T-cell (primary cell): ENCODE measurements around the gene C5orf34. TPM values are rescaled to one million over a fixed set of nuclear protein-coding genes. Genes with fewer than 3 reads are reported as not detected.

Source experiments
- ATAC-seq, 4 experiments: fragments of 200-7000 bp in 3 of 4; fragments of 150-1000 bp in 1 of 4; cut with Tn5 transposase; replicated peaks in 1 of 4; 1 replicate in 3 of 4; 2 replicates in 1 of 4; pipeline ENCODE4 v1.10.0; 2021; ENCODE audit warnings: moderate library complexity in 3 of 4, mild to moderate bottlenecking in 2 of 4, moderate number of reproducible peaks in 1 of 4
- CTCF ChIA-PET, 2 donors: fragments of 300-600 bp; sonication (Branson Sonifier 250); formaldehyde crosslinking; loops; one replicate each; lab custom pipeline; 2022; ENCODE audit warnings: antibody characterized with exemption in 2 of 2; lab: Charles Lee
- POLR2A ChIA-PET, 2 donors: fragments of 300-600 bp; sonication (Branson Sonifier 250); formaldehyde crosslinking; loops; one replicate each; lab custom pipeline; 2022; ENCODE audit warnings: antibody characterized with exemption in 2 of 2; lab: Charles Lee
- DNase-seq, 35 experiments: peaks; one replicate each; pipeline versions ENCODE4 v3.0.0 to v3.0.0-alpha.2; 2013 to 2023
- H3K27ac ChIP-seq: one replicate; pipeline ENCODE4 v1.5.1; 2013; ENCODE audit warnings: low read length
- H3K27me3 ChIP-seq, 2 experiments: replicated peaks in 1 of 2; 1 replicate in 1 of 2; 2 replicates in 1 of 2; pipeline versions ENCODE4 v1.6.1 to v1.7.0; 2013; ENCODE audit warnings: low read length in 1 of 2, mixed read lengths in 1 of 2; ENCODE audit not compliant: control insufficient read depth in 2 of 2, insufficient read depth in 2 of 2; ENCODE audit errors: extremely low read depth in 1 of 2
- H3K36me3 ChIP-seq, 2 donors: 1 replicate in 1 of 2; 2 replicates in 1 of 2; pipeline versions ENCODE4 v1.6.1 to v1.7.0; 2013; ENCODE audit warnings: low read length in 1 of 2; ENCODE audit not compliant: control insufficient read depth in 2 of 2, insufficient read depth in 1 of 2; ENCODE audit errors: extremely low read depth in 1 of 2
- H3K4me1 ChIP-seq, 2 experiments: 1 replicate in 1 of 2; 2 replicates in 1 of 2; pipeline versions ENCODE4 v1.6.1 to v1.7.0; 2013; ENCODE audit warnings: low read length in 2 of 2, mixed read lengths in 1 of 2; ENCODE audit not compliant: insufficient read depth in 2 of 2, control insufficient read depth in 1 of 2; ENCODE audit errors: extremely low read depth in 1 of 2
- H3K4me3 ChIP-seq, 2 donors: 1 replicate in 1 of 2; 2 replicates in 1 of 2; pipeline versions ENCODE4 v1.5.1 to v1.7.0; 2013; ENCODE audit warnings: mild to moderate bottlenecking in 2 of 2, low read length in 1 of 2, moderate library complexity in 1 of 2; ENCODE audit not compliant: control insufficient read depth in 1 of 2; ENCODE audit errors: extremely low read depth in 1 of 2
- H3K9me3 ChIP-seq: 2 replicates; pipeline ENCODE4 v1.7.0; 2013
- H3K27ac Mint-ChIP-seq, 2 donors: one replicate each; pipeline ENCODE4 v1.8.0; 2020 to 2021; ENCODE audit warnings: mild to moderate bottlenecking in 2 of 2, mixed read lengths in 2 of 2
- H3K27me3 Mint-ChIP-seq, 2 donors: one replicate each; pipeline ENCODE4 v1.8.0; 2021 to 2022; ENCODE audit warnings: mixed read lengths in 2 of 2
- H3K36me3 Mint-ChIP-seq: one replicate; pipeline ENCODE4 v1.8.0; 2021; ENCODE audit warnings: mixed read lengths
- H3K4me1 Mint-ChIP-seq, 3 donors: one replicate each; pipeline ENCODE4 v1.8.0; 2020 to 2022; ENCODE audit warnings: mixed read lengths in 3 of 3, mild to moderate bottlenecking in 1 of 3
- H3K4me3 Mint-ChIP-seq, 3 donors: one replicate each; pipeline ENCODE4 v1.8.0; 2020 to 2022; ENCODE audit warnings: mild to moderate bottlenecking in 3 of 3, mixed read lengths in 3 of 3, moderate library complexity in 3 of 3
- H3K9me3 Mint-ChIP-seq, 3 donors: one replicate each; pipeline ENCODE4 v1.8.0; 2020 to 2022; ENCODE audit warnings: mixed read lengths in 3 of 3
- WGBS: methylation state at CpG from one replicate; pipeline ENCODE4 v1.1.5; 2013; ENCODE audit warnings: missing lambda C conversion rate; ENCODE audit not compliant: insufficient coverage; 5-methylcytosine and 5-hydroxymethylcytosine counted together
- total RNA-seq, 35 experiments: library from RNA in 6 of 35; stranded (reverse) in 6 of 35; fragments of 120-200 nt in 1 of 35; gene quantifications; one replicate each; pipeline versions ENCODE4 v1.2.1 to v1.2.4 and lab custom pipeline; 2013 to 2026

The C5orf34 gene
- 1 to 10 TPM; 1.0 to 4.2 (median 2.8) TPM for total RNA-seq
- 2.9 TPM for total RNA-seq (2013)
- 1.1 to 10.0 (median 4.1) reads per million in 29 experiments for total RNA-seq (lab: John Stamatoyannopoulos, UW)

DNA sequence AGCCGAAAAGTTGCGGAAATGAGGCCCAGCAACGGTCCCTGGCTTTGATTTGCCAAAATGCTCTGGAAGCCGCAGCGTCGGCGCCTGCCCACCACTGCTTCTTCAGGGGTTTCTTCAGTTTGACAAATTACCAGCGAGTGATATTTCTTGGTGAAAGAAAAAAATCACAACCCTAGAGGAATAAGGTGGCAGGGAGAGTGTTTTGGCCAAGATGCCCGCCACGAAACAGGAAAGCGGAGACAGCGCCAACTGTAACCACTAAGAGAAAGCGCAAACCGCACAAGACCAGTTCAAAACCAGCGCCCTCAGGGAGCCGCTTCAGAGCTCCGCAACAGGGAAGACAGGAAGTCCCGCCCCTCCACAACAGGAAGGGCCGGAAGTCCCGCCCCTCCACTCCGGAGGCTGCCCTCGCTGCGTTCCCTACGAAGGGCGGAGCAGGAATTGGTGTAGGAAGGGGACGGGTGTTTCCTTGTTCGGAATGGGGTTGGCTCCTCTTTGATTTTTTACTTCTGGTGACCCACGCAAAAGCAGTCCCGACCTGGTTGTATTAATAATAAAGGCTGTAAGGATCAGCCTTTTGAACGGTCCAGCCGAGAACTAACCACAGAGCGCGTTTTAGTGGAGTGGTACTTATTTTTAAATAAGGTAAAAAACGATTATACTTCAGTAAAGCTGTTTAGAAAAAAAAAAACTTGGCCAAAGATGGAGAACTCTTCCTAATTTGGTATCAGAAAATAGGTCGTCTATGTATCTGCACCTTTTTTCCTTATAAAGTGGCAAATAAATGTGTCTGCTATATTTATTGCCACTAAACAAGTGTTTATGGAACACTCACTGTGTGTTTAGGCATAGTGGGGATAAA is at the start of gene C5orf34:
TSS of gene C5orf34 (minus strand) at position 333 of the 862 bp plus-strand sequence. CDS start 5,809 bp downstream, outside the sequence.
- Histone ChIP-seq H3K27me3 (no peaks in the 10 kb centered on the region), H3K27ac (peak within 1 kb of the TSS; percentile 85), H3K4me1 (peaks cover 2 to 17% of the 10 kb centered on the region in 2 experiments), H3K36me3 (no peaks in the 10 kb centered on the region), H3K9me3 (no peaks in the 10 kb centered on the region), H3K4me3 (peak within 1 kb of the TSS; percentile 70 to 99)
- ChIA-PET CTCF (interaction anchor here (0.5 to 2.2 kb wide), 9 partner anchors 25 to 463 kb away, joined by 3 to 19 read pairs (median 3); partner anchors contain the start of gene TMEM267 (in 2 of the 2)), POLR2A (interaction anchor here (0.5 to 1.8 kb wide), 10 partner anchors 11 to 410 kb away, joined by 3 to 11 read pairs (median 4); partner anchors contain the start of genes TMEM267 (in 2 of the 2) and HMGCS1 (in 1 of the 2))
- WGBS = 0% methylated on average over 20 of the region's 35 CpGs
- peak; percentile 76 to 96 (median 88) for DNase-seq
- peak within 1 kb of the TSS; percentile 92 to 94 (median 93) for H3K4me3 Mint-ChIP-seq
- H3K9me3 Mint-ChIP-seq = no peaks in the 10 kb centered on the region
- H3K27ac Mint-ChIP-seq = peak within 1 kb of the TSS; percentile 93 to 97
- H3K4me1 Mint-ChIP-seq = peaks cover 34% of the 10 kb centered on the region in 3 donors
- ATAC-seq = peak; percentile 95 to 98 (median 96)
- H3K27me3 Mint-ChIP-seq = no peaks in the 10 kb centered on the region
- no peaks in the 10 kb centered on the region for H3K36me3 Mint-ChIP-seq

DNA sequence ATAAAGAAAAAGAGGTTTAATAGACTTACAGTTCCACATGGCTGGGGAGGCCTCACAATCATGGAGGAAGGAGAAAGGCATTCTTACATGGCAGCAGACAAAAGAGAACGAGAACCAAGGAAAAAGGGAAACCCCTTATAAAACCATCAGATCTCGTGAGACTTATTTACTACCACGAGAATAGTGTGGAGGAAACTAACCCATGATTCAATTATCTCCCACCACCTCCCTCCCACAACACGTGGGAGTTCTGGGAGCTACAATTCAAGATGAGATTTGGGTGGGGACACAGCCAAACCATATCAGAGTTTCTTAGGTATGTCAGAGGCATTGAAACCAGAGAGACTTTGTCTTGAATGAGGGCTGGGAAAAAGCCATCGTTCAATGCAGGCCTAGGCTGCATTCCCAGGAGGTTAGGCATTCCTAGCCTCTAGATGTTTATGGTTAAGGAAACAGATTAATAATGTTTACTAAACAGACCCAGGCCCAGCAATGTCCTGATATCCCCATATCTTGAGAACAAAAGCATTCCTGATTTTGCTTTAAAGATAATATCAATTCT is 49.4 kb upstream of the C5orf34 start:
- no peak for DNase-seq
- Mint-ChIP-seq H3K4me1 (no peaks in the 10 kb centered on the region), H3K36me3 (peaks cover 6% of the 10 kb centered on the region), H3K27me3 (peaks cover 4 to 10% of the 10 kb centered on the region in 2 donors), H3K27ac (no peak overlapping the region), H3K4me3 (no peak overlapping the region), H3K9me3 (no peaks in the 10 kb centered on the region)
- Histone ChIP-seq H3K9me3 (no peaks in the 10 kb centered on the region), H3K27me3 (no peaks in the 10 kb centered on the region), H3K4me1 (no peaks in the 10 kb centered on the region), H3K27ac (no peak overlapping the region), H3K36me3 (no peaks in the 10 kb centered on the region), H3K4me3 (no peak overlapping the region)
- ATAC-seq = no peak
- ChIA-PET POLR2A (no interaction called here), CTCF (no interaction called here)
- WGBS = no CpG with 5 or more reads among the region's 5 CpGs

GRCh38 chr5:43563321-43563720 is 48.4 kb upstream of the C5orf34 start:
- Mint-ChIP-seq H3K27ac (no peak overlapping the region), H3K27me3 (peaks cover 4 to 10% of the 10 kb centered on the region in 2 donors), H3K4me3 (no peak overlapping the region), H3K9me3 (no peaks in the 10 kb centered on the region), H3K36me3 (peaks cover 6% of the 10 kb centered on the region), H3K4me1 (peaks cover 0 to 3% (median 0%) of the 10 kb centered on the region in 3 donors)
- Histone ChIP-seq H3K4me3 (no peak overlapping the region), H3K9me3 (no peaks in the 10 kb centered on the region), H3K27me3 (no peaks in the 10 kb centered on the region), H3K36me3 (no peaks in the 10 kb centered on the region), H3K4me1 (no peaks in the 10 kb centered on the region), H3K27ac (no peak overlapping the region)
- no peak for DNase-seq
- ChIA-PET POLR2A (no interaction called here), CTCF (no interaction called here)
- ATAC-seq = no peak
- 95% methylated on average over 2 of the region's 3 CpGs for WGBS

DNA sequence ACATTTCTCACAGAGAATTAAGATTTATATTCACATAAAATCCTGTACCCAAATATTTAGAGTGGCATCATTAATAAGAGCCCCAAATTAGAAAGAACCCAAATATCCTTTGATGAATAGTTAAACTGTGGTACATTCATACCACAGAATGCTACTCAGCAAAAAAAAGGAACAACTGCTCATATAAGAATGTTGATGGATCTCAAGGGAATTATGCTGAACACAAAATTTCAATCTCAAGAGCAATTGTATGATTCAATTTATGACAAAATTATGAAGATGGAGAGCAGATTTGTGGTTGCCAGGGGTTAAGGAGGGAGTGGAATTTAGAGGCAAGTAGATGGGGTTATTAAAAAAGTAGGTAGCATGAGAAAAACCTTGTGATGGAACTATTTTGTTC is 46.4 kb upstream of the C5orf34 start:
- no peak overlapping the region for H3K4me3 ChIP-seq
- peaks cover 3% of the 10 kb centered on the region for H3K36me3 Mint-ChIP-seq
- DNase-seq = no peak
- H3K9me3 ChIP-seq = no peaks in the 10 kb centered on the region
- H3K27me3 Mint-ChIP-seq = peaks cover 4 to 10% of the 10 kb centered on the region in 2 donors
- H3K9me3 Mint-ChIP-seq = no peaks in the 10 kb centered on the region
- no peak overlapping the region for H3K4me3 Mint-ChIP-seq
- ChIA-PET POLR2A (no interaction called here), CTCF (no interaction called here)
- H3K4me1 Mint-ChIP-seq = peaks cover 7 to 11% (median 7%) of the 10 kb centered on the region in 3 donors
- H3K36me3 ChIP-seq = no peaks in the 10 kb centered on the region
- no peak overlapping the region for H3K27ac ChIP-seq
- H3K27ac Mint-ChIP-seq = no peak overlapping the region
- peaks cover 0 to 9% of the 10 kb centered on the region in 2 experiments for H3K4me1 ChIP-seq
- H3K27me3 ChIP-seq = no peaks in the 10 kb centered on the region
- no peak for ATAC-seq

- ChIA-PET CTCF (interaction anchor here in 1 of 2 donors (0.6 to 0.7 kb wide), 2 partner anchors 14 to 239 kb away, joined by 7 read pairs; no protein-coding TSS in a partner anchor), POLR2A (no interaction called here)
- H3K4me3 Mint-ChIP-seq = no peak overlapping the region
- no peaks in the 10 kb centered on the region for H3K27me3 ChIP-seq
- DNase-seq (no peak), ATAC-seq (no peak)
- H3K27ac Mint-ChIP-seq = no peak overlapping the region
- no peak overlapping the region for H3K27ac ChIP-seq
- 54% methylated on average over 2 of the region's 2 CpGs for WGBS
- H3K36me3 ChIP-seq = peaks cover 0 to under 1% of the 10 kb centered on the region in 2 donors
- H3K4me1 Mint-ChIP-seq = peaks cover 7 to 11% (median 7%) of the 10 kb centered on the region in 3 donors
- peaks cover 2% of the 10 kb centered on the region for H3K36me3 Mint-ChIP-seq
- peaks cover 8 to 9% of the 10 kb centered on the region in 2 experiments for H3K4me1 ChIP-seq
- peaks cover 4 to 10% of the 10 kb centered on the region in 2 donors for H3K27me3 Mint-ChIP-seq
- no peaks in the 10 kb centered on the region for H3K9me3 ChIP-seq
- no peaks in the 10 kb centered on the region for H3K9me3 Mint-ChIP-seq
- H3K4me3 ChIP-seq = no peak overlapping the region
These were observed 45.2 kb upstream of the C5orf34 start for GRCh38 chr5:43560128-43560527.
